DOHH2 (cell line): ENCODE results near the gene PSMG3.

Experiments used
- H3F3A ChIP-seq: fragments of 200-600 bp; sonication (generic), shearing (Covaris generic); 2 replicates; pipeline ENCODE4 v1.6.0; 2016; ENCODE audit warnings: antibody characterized with exemption, mild to moderate bottlenecking; ENCODE audit not compliant: control insufficient read depth, insufficient read depth
- H3K27ac ChIP-seq: fragments of 200-600 bp; sonication (generic); 2 replicates; pipeline ENCODE4 v1.5.1; 2014; ENCODE audit warnings: low read depth, mild to moderate bottlenecking, low read length, moderate library complexity
- H3K27me3 ChIP-seq: fragments of 200-600 bp; sonication (generic); 2 replicates; pipeline ENCODE4 v1.6.1; 2014; ENCODE audit warnings: mild to moderate bottlenecking, low read length, mixed read lengths; ENCODE audit not compliant: control insufficient read depth
- H3K36me3 ChIP-seq: fragments of 200-600 bp; sonication (generic); 2 replicates; pipeline ENCODE4 v1.6.1; 2014; ENCODE audit warnings: mild to moderate bottlenecking, low read length, moderate library complexity, mixed read lengths; ENCODE audit not compliant: control insufficient read depth
- H3K4me1 ChIP-seq: fragments of 200-600 bp; sonication (generic); 2 replicates; pipeline ENCODE4 v1.6.1; 2014; ENCODE audit warnings: mild to moderate bottlenecking, low read length, mixed read lengths; ENCODE audit not compliant: control insufficient read depth
- H3K4me2 ChIP-seq: fragments of 200-600 bp; sonication (generic); 2 replicates; pipeline ENCODE4 v1.6.0; 2014; ENCODE audit warnings: mild to moderate bottlenecking, low read length, moderate library complexity
- H3K4me3 ChIP-seq: fragments of 200-600 bp; sonication (generic); 2 replicates; pipeline ENCODE4 v1.5.1; 2014; ENCODE audit warnings: mild to moderate bottlenecking, low read length, mixed read lengths
- H3K79me2 ChIP-seq: fragments of 200-600 bp; sonication (generic); 2 replicates; pipeline ENCODE4 v1.6.1; 2014; ENCODE audit warnings: mild to moderate bottlenecking, low read length, mixed read lengths; ENCODE audit not compliant: control insufficient read depth
- H3K9me2 ChIP-seq: fragments of 200-600 bp; sonication (generic); replicated peaks from 2 replicates; pipeline ENCODE4 v1.6.1; 2014; ENCODE audit warnings: mild to moderate bottlenecking, low read length, mixed read lengths; ENCODE audit not compliant: control insufficient read depth
- H3K9me3 ChIP-seq: fragments of 200-600 bp; sonication (generic); 2 replicates; pipeline ENCODE4 v1.6.1; 2014; ENCODE audit warnings: antibody characterized with exemption, low read length, mixed read lengths; ENCODE audit not compliant: control insufficient read depth, insufficient read depth
- H4K20me1 ChIP-seq: fragments of 200-600 bp; sonication (generic); 2 replicates; pipeline ENCODE4 v1.6.0; 2014; ENCODE audit warnings: low read depth, mild to moderate bottlenecking, antibody characterized with exemption, low read length, moderate library complexity; ENCODE audit not compliant: control insufficient read depth, insufficient read depth
- EZH2phosphoT487 ChIP-seq: fragments of 200-600 bp; sonication (generic); IDR thresholded peaks from 2 replicates; pipeline ENCODE4 v1.6.1; 2017; ENCODE audit warnings: borderline replicate concordance, mild to moderate bottlenecking, antibody characterized with exemption, low read length, moderate library complexity, mixed read lengths
- TF ChIP-seq, protein P1 (sequence below): fragments of 200-600 bp; sonication (generic); IDR thresholded peaks from one replicate; pipeline ENCODE4 v1.5.1; 2014; ENCODE audit warnings: antibody characterized with exemption, mild to moderate bottlenecking, low read depth, low read length; ENCODE audit not compliant: poor library complexity, severe bottlenecking

Gene PSMG3

DNA sequence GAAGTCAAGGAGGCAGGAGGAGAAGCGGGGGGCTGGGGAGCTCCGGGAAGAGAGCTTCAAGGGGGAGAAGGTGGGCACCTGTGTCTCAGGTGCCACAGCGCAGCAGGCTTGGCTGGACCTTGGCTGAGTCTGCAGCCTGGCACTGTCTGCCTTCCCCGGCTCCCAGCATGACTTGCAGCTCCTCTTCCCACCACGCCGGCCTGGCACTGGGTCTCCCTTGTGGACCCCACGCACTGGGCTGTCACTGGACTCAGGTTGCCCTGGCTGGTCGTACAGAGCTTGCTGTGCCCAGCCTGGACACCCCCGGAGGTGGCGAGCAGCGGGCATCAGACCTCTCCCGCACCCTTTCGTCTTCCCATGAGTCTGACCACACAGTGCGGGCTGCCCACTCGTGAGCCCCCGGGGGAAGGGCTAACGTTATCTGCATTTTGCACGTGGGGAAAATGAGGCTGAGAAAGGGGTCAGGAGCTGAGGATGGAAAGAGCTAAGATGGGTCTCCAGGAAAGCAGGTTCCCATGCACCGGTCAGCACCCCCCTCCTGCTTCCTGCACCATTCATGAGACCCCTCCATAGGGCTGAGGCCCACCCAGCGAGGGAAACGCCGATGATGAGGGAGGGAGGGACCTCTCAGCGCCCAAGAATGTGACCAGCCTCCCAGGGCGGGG is 40.3 kb upstream of the PSMG3 start:
- no peaks in the 10 kb centered on the region for H3K27me3 ChIP-seq
- H3F3A ChIP-seq = no peaks in the 10 kb centered on the region
- H3K36me3 ChIP-seq = no peaks in the 10 kb centered on the region
- peaks cover 7% of the 10 kb centered on the region for H3K4me1 ChIP-seq
- H3K9me3 ChIP-seq = no peaks in the 10 kb centered on the region
- no peaks in the 10 kb centered on the region for H4K20me1 ChIP-seq
- H3K9me2 ChIP-seq = no peaks in the 10 kb centered on the region
- no peak overlapping the region for H3K4me3 ChIP-seq
- H3K27ac ChIP-seq = no peak overlapping the region
- no peak overlapping the region for H3K4me2 ChIP-seq
- no peaks in the 10 kb centered on the region for H3K79me2 ChIP-seq
- TF ChIP-seq, protein P1, sequence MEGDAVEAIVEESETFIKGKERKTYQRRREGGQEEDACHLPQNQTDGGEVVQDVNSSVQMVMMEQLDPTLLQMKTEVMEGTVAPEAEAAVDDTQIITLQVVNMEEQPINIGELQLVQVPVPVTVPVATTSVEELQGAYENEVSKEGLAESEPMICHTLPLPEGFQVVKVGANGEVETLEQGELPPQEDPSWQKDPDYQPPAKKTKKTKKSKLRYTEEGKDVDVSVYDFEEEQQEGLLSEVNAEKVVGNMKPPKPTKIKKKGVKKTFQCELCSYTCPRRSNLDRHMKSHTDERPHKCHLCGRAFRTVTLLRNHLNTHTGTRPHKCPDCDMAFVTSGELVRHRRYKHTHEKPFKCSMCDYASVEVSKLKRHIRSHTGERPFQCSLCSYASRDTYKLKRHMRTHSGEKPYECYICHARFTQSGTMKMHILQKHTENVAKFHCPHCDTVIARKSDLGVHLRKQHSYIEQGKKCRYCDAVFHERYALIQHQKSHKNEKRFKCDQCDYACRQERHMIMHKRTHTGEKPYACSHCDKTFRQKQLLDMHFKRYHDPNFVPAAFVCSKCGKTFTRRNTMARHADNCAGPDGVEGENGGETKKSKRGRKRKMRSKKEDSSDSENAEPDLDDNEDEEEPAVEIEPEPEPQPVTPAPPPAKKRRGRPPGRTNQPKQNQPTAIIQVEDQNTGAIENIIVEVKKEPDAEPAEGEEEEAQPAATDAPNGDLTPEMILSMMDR = no peak
- TF ChIP-seq EZH2phosphoT487 = no peak

- peaks cover 2% of the 10 kb centered on the region; the same call in 1 of the 2 replicates for H3K27me3 ChIP-seq
- no peak overlapping the region for H3K4me2 ChIP-seq
- H3K4me1 ChIP-seq = peaks cover 7% of the 10 kb centered on the region
- H3K79me2 ChIP-seq = no peaks in the 10 kb centered on the region
- no peak for TF ChIP-seq EZH2phosphoT487
- TF ChIP-seq, protein P1 = no peak
- no peaks in the 10 kb centered on the region for H3K9me3 ChIP-seq
- no peaks in the 10 kb centered on the region for H3K9me2 ChIP-seq
- H3F3A ChIP-seq = no peaks in the 10 kb centered on the region
- H3K4me3 ChIP-seq = no peak overlapping the region
- no peaks in the 10 kb centered on the region for H3K36me3 ChIP-seq
- H3K27ac ChIP-seq = no peak overlapping the region
- no peaks in the 10 kb centered on the region for H4K20me1 ChIP-seq
Measured at GRCh38 chr7:1609023-1609422, 39.2 kb upstream of the PSMG3 start.

- Histone ChIP-seq H3F3A (no peaks in the 10 kb centered on the region), H3K4me2 (no peak overlapping the region), H3K36me3 (no peaks in the 10 kb centered on the region), H4K20me1 (no peaks in the 10 kb centered on the region), H3K9me2 (no peaks in the 10 kb centered on the region), H3K4me1 (peaks cover 7% of the 10 kb centered on the region), H3K79me2 (no peaks in the 10 kb centered on the region), H3K4me3 (no peak overlapping the region), H3K9me3 (no peaks in the 10 kb centered on the region), H3K27me3 (peaks cover 2% of the 10 kb centered on the region; the same call in 1 of the 2 replicates), H3K27ac (no peak overlapping the region)
- TF ChIP-seq, protein P1 = no peak
- TF ChIP-seq EZH2phosphoT487 = no peak
Measured at GRCh38 chr7:1608318-1608717, 38.5 kb upstream of the PSMG3 start.
